GM21526 (cell line): ENCODE results near the gene ATP2B3.
A peak's percentile ranks its signal among the peaks of the same experiment; 100 is the strongest.

ENCODE experiments used
- ATAC-seq: cut with Tn5 transposase; IDR thresholded peaks from one replicate; pipeline ENCODE4 v1.9.1; 2021; ENCODE audit warnings: moderate library complexity; ENCODE audit not compliant: unreplicated experiment, low FRiP score

The ATP2B3 gene

DNA sequence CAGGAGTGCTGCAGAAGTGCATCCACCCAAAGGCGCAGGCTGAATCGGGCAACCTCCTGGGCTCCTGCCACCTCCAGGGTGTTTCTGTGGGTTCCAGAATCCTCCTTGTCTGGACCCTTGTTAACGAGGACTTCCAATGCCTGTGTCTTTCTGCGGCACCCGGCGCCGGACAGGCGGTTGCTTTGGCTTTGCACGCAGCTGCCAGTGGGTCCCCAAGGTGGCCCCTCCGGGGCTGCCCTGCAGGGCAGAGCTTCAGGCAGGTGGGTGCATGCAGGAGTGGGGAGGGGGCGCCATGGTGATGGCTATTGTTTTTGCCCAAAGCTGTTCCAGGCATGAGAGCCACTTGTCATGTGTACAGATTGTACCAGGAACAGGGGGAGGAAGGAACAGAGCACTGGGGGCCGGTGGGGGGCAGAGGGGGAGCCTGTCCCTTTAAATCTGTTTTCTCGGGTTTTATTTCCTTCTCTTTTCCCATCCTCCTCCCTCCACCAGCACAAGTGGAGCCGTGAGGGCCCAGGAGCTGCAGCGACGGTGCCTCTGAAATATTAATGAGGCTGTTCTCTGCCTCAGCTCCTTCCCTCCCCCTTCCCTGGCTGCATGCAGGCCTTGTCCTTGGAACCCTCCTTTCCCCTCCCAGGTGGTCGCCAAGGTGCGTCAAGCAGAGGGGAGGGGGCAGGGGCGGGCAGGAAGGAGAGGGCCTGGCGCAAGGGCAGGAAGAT lies 13.1 kb downstream of the ATP2B3 start:
- ATAC-seq, result no peak

- no peak for ATAC-seq
Measured at GRCh38 chrX:153533091-153533490, 15.6 kb downstream of the ATP2B3 start.

DNA sequence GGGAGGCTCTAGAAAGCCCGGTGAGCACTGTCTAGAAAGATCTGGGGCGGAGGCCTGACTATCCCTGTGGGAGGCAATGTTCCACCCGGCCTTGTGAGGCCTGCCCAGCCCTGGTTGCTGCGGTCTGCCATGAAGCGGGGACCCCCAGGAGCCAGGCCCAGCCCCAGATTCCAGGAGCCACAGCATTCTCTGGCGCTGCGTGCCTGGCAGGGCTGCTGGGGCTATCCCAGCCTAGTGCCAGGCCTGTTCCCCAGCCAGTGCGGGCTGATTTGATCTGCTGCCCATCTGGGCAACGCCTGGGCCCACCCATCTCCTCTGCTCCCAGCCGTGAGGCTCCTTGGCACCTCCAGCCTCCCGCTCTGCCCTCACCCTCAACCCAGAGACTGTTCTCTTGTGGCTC lies 19.6 kb downstream of the ATP2B3 start:
- no peak for ATAC-seq

DNA sequence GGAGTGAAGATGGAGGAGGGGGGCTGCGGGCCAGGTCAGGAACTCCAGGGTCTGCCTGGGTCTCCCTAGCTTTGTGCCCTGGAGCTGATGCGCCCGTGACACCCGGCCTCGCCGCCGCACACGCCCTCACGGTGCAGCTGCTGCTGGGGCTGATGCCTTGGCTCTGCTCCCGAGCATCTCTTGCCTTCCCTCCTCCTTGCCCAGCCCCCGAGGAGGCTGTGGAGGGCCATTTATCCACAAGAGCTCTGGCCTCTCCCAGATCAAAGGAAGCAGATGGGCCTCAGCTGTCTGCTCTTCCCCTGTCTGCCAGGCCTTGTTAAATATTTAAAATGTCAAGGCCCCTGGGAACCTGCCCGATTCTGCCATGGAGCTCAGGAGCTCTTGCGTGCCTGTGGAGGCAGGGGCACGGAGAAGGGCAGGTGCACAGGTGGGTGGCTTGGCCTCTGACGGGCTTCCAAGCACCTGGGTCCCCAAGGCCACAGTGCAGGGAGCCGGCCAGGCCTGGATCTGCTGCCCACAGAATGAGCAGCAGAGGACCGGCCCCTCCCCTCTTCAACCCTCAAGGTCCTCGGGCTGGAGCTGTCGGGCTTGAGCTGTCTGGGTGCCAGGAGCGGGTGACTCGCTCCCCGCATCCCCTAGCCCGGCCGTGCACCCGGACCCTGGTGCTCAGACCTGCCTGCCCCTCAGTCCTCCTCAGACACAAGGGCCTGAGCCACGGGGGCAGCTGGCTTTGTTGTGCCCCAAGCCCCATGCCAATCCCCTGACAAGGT lies 20.3 kb downstream of the ATP2B3 start:
- ATAC-seq, result no peak

GRCh38 chrX:153538424-153538823 lies 21.0 kb downstream of the ATP2B3 start:
- ATAC-seq, result no peak

- peak; percentile 78 for ATAC-seq
Measured at GRCh38 chrX:153539171-153539978, 21.9 kb downstream of the ATP2B3 start.

GRCh38 chrX:153539979-153540358 lies 22.5 kb downstream of the ATP2B3 start:
- no peak for ATAC-seq

- ATAC-seq, result no peak
Measured at GRCh38 chrX:153544727-153545126, 27.3 kb downstream of the ATP2B3 start.

GRCh38 chrX:153546386-153546785 lies 28.9 kb downstream of the ATP2B3 start:
- no peak for ATAC-seq

GRCh38 chrX:153547195-153547594 lies 29.8 kb downstream of the ATP2B3 start:
- ATAC-seq, result no peak

DNA sequence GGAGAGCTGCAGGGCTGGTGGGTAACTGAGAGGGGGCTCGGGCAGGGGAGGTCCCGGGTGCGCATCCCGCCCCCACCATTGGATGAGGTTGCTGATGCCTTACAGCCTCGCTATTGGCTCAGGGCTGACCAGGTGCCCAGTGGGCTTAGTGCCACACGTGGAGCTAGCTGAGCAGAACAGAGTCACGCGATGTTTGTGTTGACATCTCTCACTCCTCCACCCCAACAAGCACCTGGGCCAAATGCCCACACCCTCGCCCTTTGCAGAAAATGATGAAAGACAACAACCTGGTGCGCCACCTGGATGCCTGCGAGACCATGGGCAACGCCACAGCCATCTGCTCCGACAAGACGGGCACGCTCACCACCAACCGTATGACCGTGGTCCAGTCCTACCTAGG lies 31.8 kb downstream of the ATP2B3 start:
- ATAC-seq, result no peak

GRCh38 chrX:153549807-153550206 lies 32.4 kb downstream of the ATP2B3 start:
- no peak for ATAC-seq

GRCh38 chrX:153551135-153551534 lies 33.7 kb downstream of the ATP2B3 start:
- ATAC-seq, result no peak

- no peak for ATAC-seq
Measured at GRCh38 chrX:153554519-153555167, 37.2 kb downstream of the ATP2B3 start.

DNA sequence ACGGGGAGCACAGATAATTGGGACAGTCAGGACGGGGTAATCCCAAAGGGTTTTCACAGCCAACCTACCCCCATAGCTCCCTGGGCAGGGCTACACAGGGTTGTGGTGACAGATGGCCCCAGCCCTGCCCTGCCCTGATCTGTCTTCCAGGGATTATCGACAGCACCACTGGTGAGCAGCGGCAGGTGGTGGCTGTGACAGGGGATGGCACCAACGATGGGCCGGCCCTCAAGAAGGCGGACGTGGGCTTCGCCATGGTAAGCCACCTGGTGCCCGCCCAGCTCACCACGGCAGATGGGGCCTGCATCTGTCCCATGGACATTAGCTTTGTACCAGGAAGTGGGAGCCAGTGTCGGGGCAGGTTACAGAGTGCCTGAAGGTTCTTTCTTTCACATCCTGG lies 39.3 kb downstream of the ATP2B3 start:
- no peak for ATAC-seq

- no peak for ATAC-seq
Measured at GRCh38 chrX:153557618-153558355, 40.3 kb downstream of the ATP2B3 start.

DNA sequence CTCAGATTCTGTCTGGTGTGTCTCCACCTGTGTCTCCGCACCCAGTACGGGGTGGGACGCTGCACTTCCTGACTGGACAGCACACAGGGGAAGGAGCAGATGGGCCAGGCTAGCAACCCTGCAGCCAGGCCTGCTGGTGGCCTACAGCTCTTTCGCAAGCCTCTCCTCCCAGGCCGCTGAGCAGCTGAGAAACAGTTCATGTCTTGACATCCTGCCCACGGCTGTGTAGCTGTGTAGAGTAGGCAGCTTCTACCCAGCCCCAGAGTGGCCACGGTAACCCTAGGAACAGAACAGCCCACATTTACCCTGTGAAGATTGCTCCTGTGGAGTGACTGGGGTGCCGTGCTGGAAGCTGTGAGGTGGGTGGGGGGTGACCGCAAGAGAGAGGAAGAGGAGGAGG lies 42.6 kb downstream of the ATP2B3 start:
- ATAC-seq, result no peak

DNA sequence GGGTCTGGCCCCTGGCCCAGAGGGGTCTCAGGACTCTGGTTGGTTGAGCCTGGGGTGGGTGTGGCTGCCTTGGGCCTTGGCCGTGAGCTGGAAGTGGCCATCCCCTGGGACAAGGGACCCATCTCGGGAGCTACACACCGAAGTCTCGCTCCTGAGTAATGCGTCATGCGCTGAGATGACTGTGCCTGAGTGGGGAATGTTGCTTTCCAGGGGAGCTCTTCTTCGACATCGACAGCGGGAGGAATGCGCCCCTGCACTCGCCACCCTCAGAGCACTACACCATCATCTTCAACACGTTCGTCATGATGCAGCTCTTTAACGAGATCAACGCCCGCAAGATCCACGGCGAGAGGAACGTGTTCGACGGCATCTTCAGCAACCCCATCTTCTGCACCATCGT lies 43.0 kb downstream of the ATP2B3 start:
- ATAC-seq, result no peak

- no peak for ATAC-seq
Measured at GRCh38 chrX:153561337-153561736, 43.9 kb downstream of the ATP2B3 start.

DNA sequence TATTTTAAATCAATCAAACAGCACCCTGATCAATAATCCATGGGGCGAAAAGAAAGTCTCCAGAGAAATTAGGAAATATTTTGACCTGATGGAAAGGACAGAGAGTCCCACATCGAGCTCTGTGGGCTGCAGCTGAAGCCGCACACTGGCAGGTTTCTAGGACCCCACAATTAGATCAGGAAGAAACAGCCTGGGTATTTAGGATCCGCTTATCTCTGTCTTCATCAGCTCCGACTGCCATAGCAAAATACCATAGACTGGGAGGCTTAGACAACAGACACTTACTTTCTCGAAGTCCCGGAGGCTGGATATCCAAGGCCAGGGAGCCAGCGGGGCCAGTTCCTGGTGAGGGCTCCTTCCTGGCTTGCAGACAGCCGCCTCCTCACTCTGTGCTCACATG lies 45.1 kb downstream of the ATP2B3 start:
- no peak for ATAC-seq
